Fibroblast of villous mesenchyme (primary cell): ENCODE data around the gene COX6A2. TPM values are rescaled to one million over a fixed set of nuclear protein-coding genes. Genes with fewer than 3 reads are reported as not detected.

Experiments used
- DNase-seq: peaks from one replicate; pipeline ENCODE4 v3.0.0-alpha.2; 2010; ENCODE audit warnings: low read depth
- H3K4me3 ChIP-seq: 2 replicates; pipeline ENCODE4 v1.5.1; 2011; ENCODE audit warnings: low read depth, mild to moderate bottlenecking, low read length
- CTCF ChIP-seq: IDR thresholded peaks from 2 replicates; pipeline ENCODE4 v1.5.1; 2012; ENCODE audit warnings: low read depth, mild to moderate bottlenecking, low read length; ENCODE audit not compliant: insufficient read depth
- total RNA-seq: library from RNA; depleted of rRNA; stranded (reverse); fragments of >200 nt; gene quantifications from 2 replicates; pipeline ENCODE4 v1.2.3, GENCODE V29; 2012

Gene COX6A2
- total RNA-seq, 1 donor: not detected

- H3K4me3 ChIP-seq: no peak overlapping the region
- DNase-seq: no peak
- TF ChIP-seq CTCF: no peak
Observed at GRCh38 chr16:31397701-31398100, 30.5 kb downstream of the COX6A2 start.

- no peak for DNase-seq
- no peak overlapping the region for H3K4me3 ChIP-seq
- TF ChIP-seq CTCF: no peak
Observed at GRCh38 chr16:31397096-31397660, 31.0 kb downstream of the COX6A2 start.

- no peak for TF ChIP-seq CTCF
- DNase-seq: no peak
- no peak overlapping the region for H3K4me3 ChIP-seq
Observed at GRCh38 chr16:31395647-31396046, 32.5 kb downstream of the COX6A2 start.

GRCh38 chr16:31393056-31393455 is 35.1 kb downstream of the COX6A2 start, which contains the start of gene ITGAD:
ITGAD (plus strand) TSS chr16:31393335; CDS start chr16:31393361, 26 bp downstream.
- no peak for DNase-seq
- no peak within 1 kb of the TSS for H3K4me3 ChIP-seq
- TF ChIP-seq CTCF: no peak

GRCh38 chr16:31390504-31391041 is 37.6 kb downstream of the COX6A2 start:
- TF ChIP-seq CTCF: no peak
- no peak overlapping the region for H3K4me3 ChIP-seq
- DNase-seq: no peak

- no peak for TF ChIP-seq CTCF
- H3K4me3 ChIP-seq: no peak overlapping the region
- no peak for DNase-seq
Observed at GRCh38 chr16:31388535-31388934, 39.6 kb downstream of the COX6A2 start.
